ENCODE data around the gene TM6SF1. TPM values are rescaled to one million over a fixed set of nuclear protein-coding genes. Genes with fewer than 3 reads are reported as not detected.

TM6SF1 gene
- 1 to 10 TPM; 1.2 to 1.9 TPM for total RNA-seq
- 0.39 TPM for polyA plus RNA-seq (2013, experiment 1 of 2)
- 0.29 TPM for polyA plus RNA-seq (2013, experiment 2 of 2)
- long read RNA-seq, experiment 1, partial matches to known transcripts = 0 of 1 reads
- long read RNA-seq, experiment 1, other reads (novel, unspliced or antisense) = 1 of 1 reads
- long read RNA-seq, experiment 2, transcript TM6SF1-202 (10 exons, 2,074 nt) = major isoform, 5 of 8 reads
- long read RNA-seq, experiment 2, partial matches to known transcripts = 0 of 8 reads
- long read RNA-seq, experiment 2, other reads (novel, unspliced or antisense) = 3 of 8 reads
- long read RNA-seq, experiment 3, partial matches to known transcripts = 0 of 3 reads
- long read RNA-seq, experiment 3, other reads (novel, unspliced or antisense) = 1 of 3 reads
- long read RNA-seq, experiment 4, transcript TM6SF1-202 (10 exons, 2,074 nt) = major isoform, 5 of 6 reads
- long read RNA-seq, experiment 4, partial matches to known transcripts = 0 of 6 reads
- long read RNA-seq, experiment 4, other reads (novel, unspliced or antisense) = 1 of 6 reads

DNA sequence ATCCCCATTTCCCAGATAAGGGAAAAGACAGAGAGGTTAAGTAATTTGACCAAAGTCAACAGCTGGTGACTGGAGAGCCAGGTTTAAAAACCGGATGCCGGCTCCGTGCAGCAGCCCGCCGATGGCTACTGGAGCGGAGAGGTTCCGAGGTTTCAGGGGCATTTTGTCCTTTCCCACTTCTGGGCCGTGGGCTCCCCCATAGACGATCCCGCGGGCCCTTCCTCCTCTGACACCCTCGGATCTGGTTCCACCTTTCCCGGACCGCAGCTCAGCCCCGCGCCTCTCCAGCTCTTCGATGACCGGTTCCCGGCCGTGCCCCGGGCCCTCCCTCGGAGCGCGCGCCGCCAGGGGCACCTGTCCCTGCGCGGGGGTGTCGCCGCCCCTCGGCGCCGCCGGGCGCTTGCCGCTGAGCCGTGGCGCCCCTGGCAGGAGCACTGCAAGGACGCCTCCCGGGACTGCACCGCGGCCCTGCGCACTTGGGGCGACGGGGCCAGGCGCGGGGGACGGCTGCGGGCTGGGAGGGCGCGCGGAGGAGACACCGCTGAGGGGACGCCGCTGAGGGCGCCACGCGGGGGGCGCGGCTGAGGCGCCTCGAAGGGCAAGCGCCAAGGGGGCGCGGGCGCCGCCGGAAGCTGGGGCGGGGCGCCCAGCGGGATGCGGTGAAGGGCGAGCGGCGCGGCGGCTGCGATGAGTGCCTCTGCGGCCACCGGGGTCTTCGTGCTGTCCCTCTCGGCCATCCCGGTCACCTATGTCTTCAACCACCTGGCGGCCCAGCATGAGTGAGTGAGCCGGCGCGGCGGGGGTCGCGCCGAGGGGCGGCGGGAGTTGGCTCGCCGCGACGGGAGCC lies at the start of gene TM6SF1:
TM6SF1 (plus strand) TSS at position 652 of the 847 bp plus-strand sequence; CDS start at position 688, 36 bp downstream.
- Histone ChIP-seq H3K9me3 (ENCODE audit: control insufficient read depth, low read length) (no peaks in the 10 kb centered on the region), H3K27me3 (ENCODE audit: control insufficient read depth, insufficient read depth, low read length, poor library complexity, severe bottlenecking) (peaks cover 28% of the 10 kb centered on the region), H3K9ac (ENCODE audit: extremely low read depth, low read length, poor library complexity, severe bottlenecking) (no peak within 1 kb of the TSS), H3K36me3 (ENCODE audit: control insufficient read depth, insufficient read depth, low read length) (no peaks in the 10 kb centered on the region), H3K4me3 (ENCODE audit: low read length) (peak within 1 kb of the TSS; percentile 75), H3K27ac (ENCODE audit: low read depth, low read length) (no peak within 1 kb of the TSS), H3K4me1 (ENCODE audit: control insufficient read depth, insufficient read depth, low read length) (no peaks in the 10 kb centered on the region)
- Mint-ChIP-seq H3K4me3 (peak within 1 kb of the TSS; percentile 54), H3K4me1 (peaks cover 7% of the 10 kb centered on the region), H3K9me3 (no peaks in the 10 kb centered on the region), H3K27me3 (ENCODE audit: insufficient read depth) (peaks cover 52% of the 10 kb centered on the region), H3K36me3 (ENCODE audit: low read depth) (no peaks in the 10 kb centered on the region), H3K27ac (no peak within 1 kb of the TSS)
- WGBS, 2 experiments (ENCODE audit: insufficient coverage in 1 of 2, insufficient read length in 1 of 2) = 1 to 2% methylated on average over 18 to 97 of the region's 97 CpGs
- DNase-seq = peak; percentile 71
- TF ChIP-seq CTCF (conservative IDR thresholded peaks at IDR 0.05) = no peak

- TF ChIP-seq CTCF (conservative IDR thresholded peaks at IDR 0.05) = no peak
- H3K4me1 ChIP-seq (ENCODE audit: control insufficient read depth, insufficient read depth, low read length) = peaks cover 5% of the 10 kb centered on the region
- no peak overlapping the region for H3K27ac ChIP-seq (ENCODE audit: low read depth, low read length)
- Mint-ChIP-seq H3K27ac (peak overlapping the region; percentile 83), H3K4me1 (peaks cover 12% of the 10 kb centered on the region), H3K9me3 (no peaks in the 10 kb centered on the region), H3K27me3 (ENCODE audit: insufficient read depth) (no peaks in the 10 kb centered on the region), H3K4me3 (no peak overlapping the region), H3K36me3 (ENCODE audit: low read depth) (peaks cover 35% of the 10 kb centered on the region)
- 89 to 90% methylated on average over 6 to 7 of the region's 7 CpGs for WGBS, 2 experiments (ENCODE audit: insufficient coverage in 1 of 2, insufficient read length in 1 of 2)
- no peaks in the 10 kb centered on the region for H3K9me3 ChIP-seq (ENCODE audit: control insufficient read depth, low read length)
- H3K36me3 ChIP-seq (ENCODE audit: control insufficient read depth, insufficient read depth, low read length) = peaks cover 59% of the 10 kb centered on the region
- H3K4me3 ChIP-seq (ENCODE audit: low read length) = no peak overlapping the region
- H3K27me3 ChIP-seq (ENCODE audit: control insufficient read depth, insufficient read depth, low read length, poor library complexity, severe bottlenecking) = no peaks in the 10 kb centered on the region
- no peak for DNase-seq
- no peak overlapping the region for H3K9ac ChIP-seq (ENCODE audit: extremely low read depth, low read length, poor library complexity, severe bottlenecking)
These were observed 49.6 kb upstream of the TM6SF1 start for GRCh38 chr15:83057696-83058376.

DNA sequence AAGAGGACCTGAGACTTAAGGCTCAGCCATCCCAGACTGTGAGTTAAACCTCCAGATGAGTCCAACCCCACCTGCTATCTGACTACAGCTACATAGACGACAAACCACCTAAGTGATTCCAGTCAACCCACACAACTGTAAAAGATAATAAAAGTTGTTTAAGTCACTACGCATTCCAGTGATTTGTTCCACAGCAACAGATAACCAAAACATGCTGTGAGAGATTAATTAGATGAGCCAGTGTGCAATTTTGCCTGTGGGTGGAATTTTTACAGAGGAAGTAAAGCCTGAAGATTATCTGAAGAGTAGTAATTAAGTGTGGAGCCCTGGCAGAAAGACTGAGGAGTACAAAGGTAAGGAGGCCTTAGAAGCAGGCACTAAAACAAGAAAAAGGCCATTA lies 45.8 kb upstream of the TM6SF1 start:
- no peak overlapping the region for H3K27ac Mint-ChIP-seq
- TF ChIP-seq CTCF (conservative IDR thresholded peaks at IDR 0.05) = no peak
- Histone ChIP-seq H3K4me1 (ENCODE audit: control insufficient read depth, insufficient read depth, low read length) (peaks cover 5% of the 10 kb centered on the region), H3K27me3 (ENCODE audit: control insufficient read depth, insufficient read depth, low read length, poor library complexity, severe bottlenecking) (no peaks in the 10 kb centered on the region), H3K9ac (ENCODE audit: extremely low read depth, low read length, poor library complexity, severe bottlenecking) (no peak overlapping the region), H3K36me3 (ENCODE audit: control insufficient read depth, insufficient read depth, low read length) (peaks cover 25% of the 10 kb centered on the region), H3K27ac (ENCODE audit: low read depth, low read length) (no peak overlapping the region), H3K9me3 (ENCODE audit: control insufficient read depth, low read length) (no peaks in the 10 kb centered on the region), H3K4me3 (ENCODE audit: low read length) (peak overlapping the region; percentile 9)
- WGBS, 2 experiments (ENCODE audit: insufficient coverage in 1 of 2, insufficient read length in 1 of 2) = 90 to 91% methylated on average over 2 of the region's 2 CpGs
- peaks cover 26% of the 10 kb centered on the region for H3K4me1 Mint-ChIP-seq
- peaks cover 5% of the 10 kb centered on the region for H3K36me3 Mint-ChIP-seq (ENCODE audit: low read depth)
- DNase-seq = no peak
- no peaks in the 10 kb centered on the region for H3K27me3 Mint-ChIP-seq (ENCODE audit: insufficient read depth)
- H3K9me3 Mint-ChIP-seq = no peaks in the 10 kb centered on the region
- H3K4me3 Mint-ChIP-seq = no peak overlapping the region
